Subcutaneous adipose tissue (tissue), 4 donors: ENCODE results near the gene METAP1D. TPM values are rescaled to one million over a fixed set of nuclear protein-coding genes. Genes with fewer than 3 reads are reported as not detected.

Experiments
- CTCF ChIP-seq: fragments of 450-650 bp; IDR thresholded peaks from one replicate; pipeline ENCODE4 v1.5.1; 2016; ENCODE audit warnings: low read depth, mild to moderate bottlenecking, control low read depth, antibody characterized with exemption, moderate library complexity
- total RNA-seq, 4 donors: library from RNA; depleted of rRNA; stranded (reverse); fragments of >200 nt; gene quantifications; one replicate each; pipeline ENCODE4 v1.1.0, GENCODE V29; 2016

METAP1D gene
- total RNA-seq, 4 donors from 2014 or later: 4.8 to 14.3 (median 6.6) TPM

GRCh38 chr2:171996021-171996420 lies 3.7 kb upstream of the METAP1D start:
- TF ChIP-seq CTCF: no peak

- no peak for TF ChIP-seq CTCF
These were observed 592 bp upstream of the METAP1D start for GRCh38 chr2:171999161-171999560.

DNA sequence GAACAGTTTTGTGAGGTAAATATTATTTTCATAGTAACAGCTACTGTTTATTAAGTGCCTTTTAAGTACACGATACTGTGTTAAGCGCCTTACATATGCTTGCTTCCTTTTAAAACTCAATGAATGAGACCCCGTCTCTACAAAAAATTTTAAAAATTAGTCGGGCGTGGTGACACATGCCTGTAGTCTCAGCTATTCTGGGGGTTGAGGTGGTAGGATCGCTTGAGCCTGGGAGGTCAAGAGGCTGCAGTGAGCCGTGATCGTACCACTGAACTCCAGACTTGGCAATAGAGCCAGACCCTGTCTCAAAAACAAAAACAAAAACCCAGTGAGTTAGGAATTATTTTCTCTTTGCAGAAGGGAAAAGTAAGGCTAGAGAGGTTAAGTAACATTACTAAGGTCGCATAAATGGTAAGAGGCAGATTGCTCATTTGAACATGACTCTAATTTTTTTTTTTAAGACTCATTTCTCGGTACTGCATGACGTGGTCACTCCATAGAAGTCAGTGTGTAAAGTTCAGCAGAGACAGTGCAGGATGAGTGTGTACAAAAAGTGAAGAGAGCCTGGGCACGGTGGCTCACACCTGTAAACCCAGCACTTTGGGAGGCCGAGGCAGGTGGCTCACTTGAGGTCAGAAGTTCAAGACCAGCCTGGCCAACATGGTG lies 1.1 kb downstream of the METAP1D start:
- no peak for TF ChIP-seq CTCF

- no peak for TF ChIP-seq CTCF
These were observed 7.6 kb downstream of the METAP1D start for GRCh38 chr2:172007372-172007771.

DNA sequence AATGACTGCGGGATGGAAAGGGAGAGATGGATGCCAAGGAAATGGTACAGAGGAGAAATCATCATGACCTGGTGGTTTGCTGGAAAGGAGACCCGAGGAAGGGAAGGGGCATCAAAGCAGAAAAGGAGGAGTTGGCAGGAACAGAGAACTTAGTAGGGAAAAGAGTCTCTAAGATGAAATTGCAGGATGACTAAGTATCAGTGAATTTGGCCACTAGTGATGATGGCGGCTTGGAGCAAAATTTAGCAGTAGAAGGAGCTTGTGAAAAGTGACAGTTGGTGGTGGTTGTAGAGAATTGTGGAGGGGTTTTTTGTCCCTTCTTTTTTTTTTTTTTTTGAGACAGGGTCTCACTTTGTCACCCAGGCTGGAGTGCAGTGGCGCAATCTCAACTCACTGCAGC lies 10.1 kb downstream of the METAP1D start:
- TF ChIP-seq CTCF: no peak

GRCh38 chr2:172011812-172012575 lies 12.2 kb downstream of the METAP1D start:
- no peak for TF ChIP-seq CTCF

DNA sequence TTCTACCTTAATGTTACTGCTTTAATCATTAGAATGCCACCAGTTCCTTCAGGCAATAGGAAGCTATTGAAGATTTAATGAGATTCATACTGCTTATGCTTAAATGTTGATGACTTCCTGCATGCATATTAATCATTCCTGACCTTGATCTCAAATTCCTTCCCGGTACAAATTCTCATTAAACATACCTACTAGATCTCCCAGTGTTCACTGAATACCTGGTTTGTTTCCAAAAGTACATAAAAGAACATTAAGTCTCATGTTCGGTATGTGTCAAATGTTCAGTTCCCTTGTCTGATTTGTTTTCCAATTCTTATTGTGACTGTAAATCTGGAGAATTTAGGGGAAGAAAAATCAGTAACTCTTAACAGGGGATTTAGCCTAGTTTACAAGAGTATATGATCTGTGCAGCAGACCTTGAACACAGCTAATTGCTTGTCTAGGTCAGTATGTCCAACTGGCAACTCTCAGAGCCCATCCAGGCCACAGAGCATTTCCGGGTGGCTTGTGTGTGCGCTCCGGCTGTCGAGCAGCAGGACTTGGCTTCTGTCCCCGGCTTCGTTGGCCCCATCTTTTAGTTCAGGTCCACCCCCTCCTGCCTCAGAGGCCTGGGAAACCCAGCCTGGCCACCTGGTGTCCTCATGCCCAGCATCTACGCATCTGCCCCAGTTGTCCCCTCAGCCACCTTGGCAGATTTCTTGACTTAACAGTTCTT lies 13.1 kb downstream of the METAP1D start:
- no peak for TF ChIP-seq CTCF
